ENCODE results near the gene PTPN22.

The PTPN22 gene

DNA sequence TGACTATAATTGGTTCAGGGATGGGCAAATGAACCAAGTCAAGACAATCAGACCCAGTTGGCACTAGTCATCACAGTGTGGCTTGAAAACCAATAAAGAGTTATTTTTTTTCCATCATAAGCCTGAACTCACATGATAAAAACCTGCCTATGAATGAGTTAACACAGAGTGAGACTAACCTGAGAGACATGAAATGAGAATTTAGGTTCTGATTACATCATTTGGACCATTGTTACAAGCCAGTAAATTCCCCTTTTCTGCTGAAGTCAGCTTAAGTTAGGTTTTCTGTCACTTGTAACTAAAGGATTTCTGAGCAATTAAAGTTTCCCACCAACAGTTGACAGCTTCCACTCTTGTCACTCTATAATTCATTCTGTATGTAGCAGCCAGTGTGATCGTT, 49.6 kb downstream of the PTPN22 start:
- TF ChIP-seq, protein P1, sequence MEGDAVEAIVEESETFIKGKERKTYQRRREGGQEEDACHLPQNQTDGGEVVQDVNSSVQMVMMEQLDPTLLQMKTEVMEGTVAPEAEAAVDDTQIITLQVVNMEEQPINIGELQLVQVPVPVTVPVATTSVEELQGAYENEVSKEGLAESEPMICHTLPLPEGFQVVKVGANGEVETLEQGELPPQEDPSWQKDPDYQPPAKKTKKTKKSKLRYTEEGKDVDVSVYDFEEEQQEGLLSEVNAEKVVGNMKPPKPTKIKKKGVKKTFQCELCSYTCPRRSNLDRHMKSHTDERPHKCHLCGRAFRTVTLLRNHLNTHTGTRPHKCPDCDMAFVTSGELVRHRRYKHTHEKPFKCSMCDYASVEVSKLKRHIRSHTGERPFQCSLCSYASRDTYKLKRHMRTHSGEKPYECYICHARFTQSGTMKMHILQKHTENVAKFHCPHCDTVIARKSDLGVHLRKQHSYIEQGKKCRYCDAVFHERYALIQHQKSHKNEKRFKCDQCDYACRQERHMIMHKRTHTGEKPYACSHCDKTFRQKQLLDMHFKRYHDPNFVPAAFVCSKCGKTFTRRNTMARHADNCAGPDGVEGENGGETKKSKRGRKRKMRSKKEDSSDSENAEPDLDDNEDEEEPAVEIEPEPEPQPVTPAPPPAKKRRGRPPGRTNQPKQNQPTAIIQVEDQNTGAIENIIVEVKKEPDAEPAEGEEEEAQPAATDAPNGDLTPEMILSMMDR (IDR thresholded peaks at IDR 0.05; ENCODE audit: low read depth, low read length): no peak
- H3K4me3 ChIP-seq (ENCODE audit: low read depth, low read length): no peak overlapping the region

- TF ChIP-seq, protein P1 (IDR thresholded peaks at IDR 0.05; ENCODE audit: low read depth, low read length): no peak
- no peak overlapping the region for H3K4me3 ChIP-seq (ENCODE audit: low read depth, low read length)
These were observed 52.9 kb downstream of the PTPN22 start for GRCh38 chr1:113818578-113818977.

DNA sequence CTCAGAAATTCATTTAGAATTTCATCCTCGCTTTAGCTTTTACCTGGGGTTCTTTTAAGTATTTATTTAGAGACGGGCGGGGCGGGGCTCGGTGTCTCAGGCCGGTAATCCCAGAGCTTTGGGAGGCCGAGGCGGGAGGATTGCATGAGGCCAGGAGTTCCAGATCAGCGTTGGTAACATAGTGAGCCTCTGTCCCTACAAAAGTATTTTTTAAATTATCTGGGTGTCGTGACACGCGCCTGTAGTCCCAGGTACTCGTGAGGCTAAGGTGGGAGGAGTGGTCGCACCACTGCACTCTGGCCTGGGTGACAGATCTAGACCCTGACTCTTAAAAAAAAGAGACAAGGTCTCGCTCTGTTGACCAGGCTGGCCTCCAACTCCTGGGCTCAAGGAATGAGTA, 58.3 kb downstream of the PTPN22 start:
- TF ChIP-seq, protein P1 (IDR thresholded peaks at IDR 0.05; ENCODE audit: low read depth, low read length): no peak

GRCh38 chr1:113812661-113813135, 58.8 kb downstream of the PTPN22 start:
- H3K4me3 ChIP-seq (ENCODE audit: low read depth, low read length): peak overlapping the region; percentile 54
- TF ChIP-seq, protein P1 (IDR thresholded peaks at IDR 0.05; ENCODE audit: low read depth, low read length): no peak

More for the DNA sequence above, 58.3 kb downstream of the PTPN22 start:
- H3K4me3 ChIP-seq (ENCODE audit: low read depth, low read length): no peak overlapping the region

DNA sequence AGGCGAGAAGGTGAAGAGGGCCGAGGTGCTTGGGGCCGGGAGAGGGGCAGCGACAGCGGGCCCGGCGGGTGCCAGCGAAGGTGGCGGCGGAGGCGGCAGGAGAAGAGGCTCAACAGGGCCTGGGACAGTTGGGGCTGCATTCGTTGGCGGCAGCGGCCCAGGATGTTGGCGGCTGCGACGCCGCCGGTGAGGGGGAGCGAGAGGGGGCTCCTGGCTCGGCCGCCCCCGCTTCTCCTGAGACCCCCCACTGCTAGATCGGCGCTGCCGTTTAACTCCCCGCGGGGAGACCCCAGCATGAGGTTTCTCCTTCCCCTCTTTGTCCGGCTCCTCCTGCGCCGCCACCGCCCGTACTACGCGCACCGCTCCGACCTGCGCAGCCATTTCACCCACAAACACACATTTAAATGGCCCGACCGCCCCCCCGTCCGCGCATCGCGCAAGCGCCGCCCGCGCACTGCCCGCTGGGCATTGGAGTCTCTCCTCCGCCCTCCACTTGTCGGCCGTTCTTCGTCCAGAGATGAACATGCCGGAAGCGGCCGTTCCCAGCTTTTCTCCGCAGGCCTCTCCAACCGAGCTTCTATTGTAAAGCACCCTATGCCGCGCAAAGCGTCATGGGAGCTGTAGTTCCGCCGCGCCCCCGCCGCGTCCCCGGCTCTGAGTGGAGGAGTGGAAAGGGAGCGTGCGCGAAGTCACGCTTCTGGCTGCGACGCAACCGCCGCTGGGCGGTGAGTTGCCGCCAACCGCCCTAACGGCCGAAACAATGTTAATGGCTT, 59.4 kb downstream of the PTPN22 start, which contains the start of gene RSBN1:
TSS of gene RSBN1 (minus strand) at position 589 of the 773 bp plus-strand sequence. CDS start at position 525, 64 bp downstream.
- TF ChIP-seq, protein P1 (IDR thresholded peaks at IDR 0.05; ENCODE audit: low read depth, low read length): no peak
- H3K4me3 ChIP-seq (ENCODE audit: low read depth, low read length): peak within 1 kb of the TSS; percentile 93

DNA sequence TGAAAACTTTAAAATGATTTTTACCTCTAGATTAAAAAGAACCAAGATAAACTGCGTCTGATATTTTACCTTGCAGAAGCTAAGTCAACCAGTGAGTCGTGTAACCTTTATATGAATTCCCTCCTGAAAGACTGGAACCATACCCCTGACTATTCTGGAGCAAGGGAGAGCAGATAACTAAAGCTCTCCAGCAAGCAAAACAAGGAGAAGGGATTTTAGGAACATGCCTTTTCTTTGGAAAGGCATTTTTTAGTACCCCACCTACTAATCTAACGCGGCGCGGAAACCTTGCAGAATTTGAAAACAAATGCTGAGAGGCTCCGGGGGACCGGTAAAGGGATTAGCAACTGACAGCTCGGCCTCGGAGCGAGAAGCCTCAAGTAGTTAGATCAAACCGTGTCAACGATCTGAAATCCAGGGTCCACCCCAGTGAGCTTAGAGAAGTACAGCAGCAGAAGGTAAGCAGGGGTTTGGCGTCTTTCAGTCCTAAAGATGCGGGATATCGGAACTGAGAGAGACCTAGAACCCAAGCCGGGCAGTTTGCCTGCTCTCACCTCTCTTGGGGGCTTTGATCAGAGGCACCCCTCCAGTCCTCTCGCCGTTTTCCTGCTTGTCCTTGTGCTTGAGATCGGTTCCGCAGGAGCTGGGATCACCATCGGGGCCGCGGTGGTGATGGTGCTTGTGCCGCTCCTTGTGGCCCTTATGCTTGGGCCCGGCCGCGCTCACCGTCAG, 60.2 kb downstream of the PTPN22 start:
- TF ChIP-seq, protein P1 (IDR thresholded peaks at IDR 0.05; ENCODE audit: low read depth, low read length): no peak
- H3K4me3 ChIP-seq (ENCODE audit: low read depth, low read length): peak overlapping the region; percentile 93

Measured in WI38 (cell line).